ENCODE data around the gene GIMAP4.
"Not testable (repeated sequence)": the region's sequence is repeated elsewhere in the genome, so short reads cannot be mapped to it uniquely, and the experiment has no call there.

Gene GIMAP4

DNA sequence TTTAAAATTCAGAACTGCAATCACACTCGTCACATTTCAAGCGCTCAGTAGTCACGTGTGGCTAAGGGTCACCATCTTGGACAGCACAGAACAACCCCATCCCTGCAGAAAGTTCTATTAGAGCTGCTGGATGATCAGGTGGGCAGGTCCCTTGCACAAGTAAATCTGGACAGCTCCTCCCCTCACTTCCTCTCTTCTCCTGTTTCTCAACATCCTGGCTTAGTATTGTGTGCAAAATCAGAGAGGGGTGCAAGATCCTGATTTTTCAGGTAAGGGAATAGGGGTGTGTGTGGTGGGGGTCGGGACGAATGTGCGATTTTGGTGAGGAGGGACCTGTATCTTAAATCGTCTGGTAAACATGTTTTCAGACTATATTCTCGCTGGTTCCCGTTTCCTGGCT lies at the start of gene GIMAP4:
GIMAP4 (plus strand) TSS at position 222 of the 400 bp plus-strand sequence. CDS start 2,512 bp downstream, outside the sequence.
- DNase-seq = no peak

DNA sequence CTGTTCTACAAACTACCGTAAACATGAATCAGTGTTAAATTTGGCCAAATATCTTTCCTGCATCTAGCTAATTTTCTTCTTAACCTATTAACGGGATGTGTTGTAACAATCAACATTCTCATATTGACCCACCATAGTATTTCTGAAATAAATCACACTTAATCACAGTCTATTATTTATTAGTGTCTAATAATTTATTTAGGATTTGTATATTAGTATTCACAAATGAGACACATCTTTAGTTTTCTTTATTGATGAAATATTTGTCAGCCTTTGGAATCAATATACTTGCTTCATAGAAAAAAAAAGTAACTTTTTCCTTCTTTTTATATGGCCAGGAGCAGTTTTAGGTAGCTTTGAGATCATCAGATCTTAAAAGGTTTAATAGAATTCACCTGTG lies 47.9 kb upstream of the GIMAP4 start:
- no peak for DNase-seq

GRCh38 chr7:150520145-150520544 lies 47.0 kb upstream of the GIMAP4 start:
- no peak for DNase-seq

DNA sequence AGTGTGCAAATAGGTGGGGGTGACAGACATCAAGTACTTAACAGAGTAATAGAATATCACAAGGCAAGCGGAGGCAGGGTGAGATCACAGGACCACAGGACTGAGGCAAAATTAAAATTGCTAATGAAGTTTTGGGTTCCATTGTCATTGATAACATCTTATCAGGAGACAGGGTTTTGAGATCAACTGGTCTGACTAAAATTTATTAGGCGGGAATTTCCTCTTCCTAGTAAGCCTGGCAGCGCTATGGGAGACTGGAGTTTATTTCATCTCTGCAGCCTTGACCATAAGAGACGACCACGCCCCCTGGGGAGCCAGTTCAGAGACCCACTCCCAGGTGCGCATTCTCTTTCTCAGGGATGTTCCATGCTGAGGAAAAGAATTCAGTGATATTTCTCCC lies 44.3 kb upstream of the GIMAP4 start:
- DNase-seq = not testable (repeated sequence)

DNA sequence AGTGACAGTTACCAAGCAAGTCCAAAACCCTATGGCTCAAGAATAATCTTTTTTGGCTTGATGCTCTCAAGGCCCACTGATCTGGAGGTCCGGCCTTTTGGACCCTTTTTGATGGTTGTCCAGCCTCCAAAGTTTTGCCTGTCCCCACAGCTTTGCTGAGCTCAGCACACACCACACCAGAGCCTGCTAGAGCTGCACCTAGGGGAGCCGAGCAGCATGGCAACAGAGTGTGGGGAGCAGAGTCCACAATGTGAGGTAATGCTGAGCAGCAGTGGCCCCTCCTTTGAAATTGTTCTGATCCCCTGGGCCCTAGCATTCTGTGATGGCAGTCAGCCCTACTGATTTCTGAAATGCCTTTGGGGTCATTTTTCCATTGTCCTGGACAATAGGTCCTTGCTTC lies 43.2 kb upstream of the GIMAP4 start:
- no peak for DNase-seq

GRCh38 chr7:150531704-150532103 lies 35.5 kb upstream of the GIMAP4 start:
- DNase-seq = no peak

DNA sequence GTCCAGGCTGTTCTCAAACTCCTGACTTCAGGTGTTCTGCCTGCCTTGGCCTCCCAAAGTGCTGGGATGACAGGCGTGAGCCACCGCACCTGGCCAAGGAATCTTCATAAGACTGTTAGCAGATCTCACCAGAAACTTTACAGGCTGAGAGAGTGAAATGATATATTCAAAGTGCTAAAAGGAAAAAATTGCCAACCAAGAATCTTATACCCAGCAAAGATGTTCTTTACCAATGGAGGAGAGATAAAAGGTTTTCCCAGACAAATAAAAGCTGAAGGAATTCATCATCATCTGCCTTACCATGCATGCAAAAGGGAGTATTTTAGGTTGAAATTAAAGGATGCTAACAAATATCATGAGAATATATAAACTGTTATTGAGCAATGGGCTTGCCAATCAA lies 28.9 kb upstream of the GIMAP4 start:
- DNase-seq = no peak

GRCh38 chr7:150553163-150553562 lies 14.0 kb upstream of the GIMAP4 start:
- DNase-seq = no peak

DNA sequence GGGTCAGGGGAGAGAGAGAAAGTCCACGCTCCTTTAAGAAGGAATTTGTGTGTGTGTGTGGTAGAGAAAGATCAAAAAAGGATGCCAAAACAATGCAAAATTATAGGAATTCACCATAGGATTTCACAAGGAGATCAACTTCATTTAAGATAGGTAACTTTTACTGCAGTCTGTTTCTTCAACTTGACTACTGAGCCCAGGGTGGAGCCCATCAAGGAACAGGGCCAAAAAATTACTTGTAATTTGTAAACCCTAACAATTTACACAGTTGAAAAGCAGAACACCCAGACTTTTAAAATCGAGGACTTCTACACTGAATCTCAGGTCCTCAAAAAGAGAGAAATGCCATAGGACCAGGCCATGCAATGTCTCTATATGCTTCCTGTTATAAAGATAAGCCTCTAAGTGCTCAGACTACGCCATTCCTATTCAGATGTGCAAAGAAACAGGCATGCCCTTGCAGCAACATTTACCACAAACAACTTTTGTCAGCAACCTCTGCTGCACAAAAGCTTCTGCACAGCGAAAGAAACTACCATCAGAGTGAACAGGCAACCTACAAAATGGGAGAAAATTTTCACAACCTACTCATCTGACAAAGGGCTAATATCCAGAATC lies 10.6 kb upstream of the GIMAP4 start:
- no peak for DNase-seq

DNA sequence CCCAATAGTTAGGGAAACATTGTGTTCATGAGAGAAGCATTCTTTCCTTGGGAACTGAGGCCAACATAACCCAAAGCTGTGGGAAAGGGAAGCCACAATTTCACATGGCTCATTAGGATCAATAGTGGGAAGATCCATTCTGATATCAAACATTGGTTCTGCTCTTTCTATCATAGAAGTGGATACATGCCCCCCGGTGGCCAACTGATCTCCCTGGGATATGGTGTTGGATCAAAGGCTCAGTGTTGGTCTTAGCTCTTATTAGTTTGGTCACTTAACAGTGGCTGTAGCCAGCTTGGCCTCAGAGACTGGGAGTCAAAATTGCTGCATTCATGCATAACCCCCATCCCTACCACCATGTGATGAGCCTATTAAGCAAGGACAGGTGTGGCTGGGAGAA lies 6.7 kb upstream of the GIMAP4 start:
- no peak for DNase-seq

- DNase-seq = no peak
Measured at GRCh38 chr7:150562919-150563318, 4.3 kb upstream of the GIMAP4 start.

DNA sequence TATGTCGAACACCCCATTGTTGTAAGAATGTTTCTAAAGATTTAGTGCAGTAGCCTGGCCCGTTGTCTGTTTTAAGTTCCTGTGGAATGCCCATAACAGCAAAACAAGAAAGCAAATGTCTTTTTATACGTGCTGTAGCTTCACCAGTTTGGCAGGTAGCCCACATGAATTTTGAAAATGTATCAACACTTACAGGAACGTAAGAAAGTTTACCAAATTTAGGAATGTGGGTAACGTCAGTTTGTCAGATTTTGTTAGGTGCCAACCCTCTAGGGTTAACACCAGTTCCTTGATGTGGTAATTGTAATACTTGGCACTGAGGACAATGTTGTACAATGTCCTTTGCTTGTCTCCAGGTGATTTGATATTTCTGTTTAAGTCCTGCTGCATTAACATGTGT lies 3.2 kb upstream of the GIMAP4 start:
- DNase-seq = no peak

- no peak for DNase-seq
Measured at GRCh38 chr7:150564566-150564965, 2.6 kb upstream of the GIMAP4 start.

DNA sequence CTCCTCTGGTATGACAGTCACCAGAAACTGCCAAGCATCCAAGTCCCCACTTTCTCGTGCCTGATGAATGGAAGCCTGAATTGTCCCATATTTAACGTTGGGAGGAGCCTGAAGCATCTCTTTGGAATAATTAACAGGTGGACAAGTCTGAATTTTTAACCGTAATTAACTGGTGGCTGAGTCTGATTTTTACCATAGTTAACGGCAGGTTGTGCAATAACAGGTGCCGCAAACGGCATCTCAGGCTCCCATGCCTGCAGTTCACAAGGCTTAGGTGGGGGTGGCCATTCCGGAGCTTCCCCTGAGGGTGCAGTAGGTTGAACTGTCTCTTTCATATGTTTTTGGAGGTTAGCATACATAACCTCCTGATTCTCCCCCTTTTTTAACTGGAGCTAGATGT lies 2.0 kb upstream of the GIMAP4 start:
- no peak for DNase-seq

DNA sequence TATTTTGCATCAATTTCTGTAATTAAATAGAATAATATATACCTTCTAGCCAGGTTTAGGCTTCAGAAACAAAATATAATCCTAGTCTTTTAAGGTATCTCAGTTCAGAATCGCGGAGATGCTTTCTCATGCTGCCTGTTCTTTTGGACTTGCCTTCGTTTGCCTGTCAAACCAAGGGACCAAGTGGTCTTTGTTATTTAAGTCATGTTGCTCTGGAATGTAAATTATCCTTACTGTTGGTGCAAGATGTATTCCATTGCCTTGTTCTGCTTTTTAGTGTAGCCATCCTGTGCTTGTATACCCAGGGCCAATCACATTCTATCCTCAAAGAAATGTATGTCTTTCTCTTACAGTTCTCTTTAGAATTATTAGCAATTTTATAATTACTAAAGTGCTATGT lies 1.1 kb upstream of the GIMAP4 start:
- no peak for DNase-seq

DNA sequence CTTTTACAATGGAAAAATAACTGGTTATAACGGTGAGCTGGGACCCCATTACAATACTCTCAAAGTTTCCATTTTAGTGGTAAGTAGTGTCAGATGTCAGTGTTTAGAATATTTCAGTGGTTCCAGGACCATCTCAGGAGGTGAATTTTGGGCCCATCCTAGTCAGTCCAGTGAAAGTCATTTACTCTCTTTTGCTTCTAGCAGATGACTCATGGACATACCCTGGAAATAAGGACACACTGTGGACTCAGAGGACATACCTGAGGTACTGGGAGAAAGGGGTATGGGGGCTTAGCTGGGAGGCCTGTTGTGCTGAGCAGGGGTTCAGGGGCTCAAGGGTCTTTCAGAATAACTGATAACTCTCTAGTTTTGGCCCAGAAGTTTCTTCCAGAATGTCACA lies 618 bp upstream of the GIMAP4 start:
- DNase-seq = no peak

DNA sequence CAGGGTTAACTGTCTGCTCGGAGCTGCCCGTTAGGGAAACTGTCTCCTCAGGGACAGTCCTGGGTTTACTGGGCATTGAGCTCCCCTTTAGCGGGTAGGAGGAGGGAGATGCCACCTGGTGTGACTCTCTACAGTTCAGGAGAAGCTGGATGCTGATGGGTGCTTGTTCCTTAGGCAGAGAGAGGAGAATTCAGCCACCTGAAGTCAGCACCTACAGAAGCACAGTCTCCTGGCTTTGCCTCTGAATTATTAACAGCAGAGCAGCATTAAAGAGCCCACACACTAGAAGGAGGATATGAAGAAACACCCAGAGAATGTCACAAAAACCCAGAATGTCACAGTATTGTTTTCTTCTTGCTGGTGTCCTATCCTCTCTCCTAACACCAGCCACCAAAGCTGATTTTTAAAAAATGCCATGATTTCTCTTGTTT lies 696 bp downstream of the GIMAP4 start:
- no peak for DNase-seq

DNA sequence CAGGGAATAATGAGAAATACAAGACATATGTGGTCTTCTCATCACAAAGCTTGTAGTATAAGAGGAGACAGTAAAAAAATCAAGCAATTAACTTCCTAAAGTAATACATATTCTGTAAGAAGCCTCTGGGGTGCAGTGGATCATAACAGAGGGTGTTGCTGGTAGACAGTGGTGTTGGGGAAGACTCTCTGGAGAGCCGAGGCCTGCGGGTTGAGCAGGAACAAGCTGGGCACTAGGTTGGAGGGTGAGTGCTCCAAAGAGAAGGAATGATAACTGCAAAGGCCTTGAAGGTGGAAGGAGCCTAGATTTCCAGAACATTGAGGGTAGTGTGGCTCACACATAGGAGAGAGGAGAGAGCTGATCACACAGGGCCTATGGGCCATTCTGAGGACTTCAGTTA lies 1.5 kb downstream of the GIMAP4 start:
- DNase-seq = no peak

DNA sequence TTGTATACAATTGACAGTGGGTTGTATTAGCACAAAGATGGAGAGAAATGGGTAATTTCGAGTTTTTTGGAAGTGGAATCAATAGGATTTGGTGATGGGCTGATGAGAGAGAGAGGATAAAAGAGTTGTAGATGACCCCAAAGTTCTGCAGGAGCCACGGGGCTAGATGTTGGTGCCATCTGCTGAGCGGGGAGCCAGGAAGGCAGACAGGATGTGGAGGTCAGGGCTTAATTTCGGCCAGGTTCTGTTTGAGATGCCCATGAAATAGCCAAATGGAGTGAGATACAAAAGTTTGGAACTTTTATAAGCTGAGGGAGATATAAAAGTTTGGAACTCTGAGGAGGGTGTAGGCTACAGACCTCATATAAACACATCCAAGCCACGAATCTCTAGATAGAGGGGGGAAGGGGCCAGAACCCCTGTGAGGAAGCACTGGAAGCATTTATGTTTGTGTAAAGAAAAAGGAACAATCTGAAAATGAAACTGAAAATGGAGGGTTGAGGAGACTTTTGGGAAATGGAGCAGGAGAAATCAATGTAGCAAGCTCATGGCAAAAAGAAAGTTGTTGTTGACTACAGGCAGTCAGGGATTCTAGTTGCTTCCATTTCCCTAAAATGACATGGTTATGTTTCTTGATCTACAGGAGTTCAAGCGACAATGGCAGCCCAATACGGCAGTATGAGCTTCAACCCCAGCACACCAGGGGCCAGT lies 2.2 kb downstream of the GIMAP4 start:
- no peak for DNase-seq

- no peak for DNase-seq
Measured at GRCh38 chr7:150570556-150571465, 3.6 kb downstream of the GIMAP4 start.

- no peak for DNase-seq
Measured at GRCh38 chr7:150572496-150572895, 5.3 kb downstream of the GIMAP4 start.

DNA sequence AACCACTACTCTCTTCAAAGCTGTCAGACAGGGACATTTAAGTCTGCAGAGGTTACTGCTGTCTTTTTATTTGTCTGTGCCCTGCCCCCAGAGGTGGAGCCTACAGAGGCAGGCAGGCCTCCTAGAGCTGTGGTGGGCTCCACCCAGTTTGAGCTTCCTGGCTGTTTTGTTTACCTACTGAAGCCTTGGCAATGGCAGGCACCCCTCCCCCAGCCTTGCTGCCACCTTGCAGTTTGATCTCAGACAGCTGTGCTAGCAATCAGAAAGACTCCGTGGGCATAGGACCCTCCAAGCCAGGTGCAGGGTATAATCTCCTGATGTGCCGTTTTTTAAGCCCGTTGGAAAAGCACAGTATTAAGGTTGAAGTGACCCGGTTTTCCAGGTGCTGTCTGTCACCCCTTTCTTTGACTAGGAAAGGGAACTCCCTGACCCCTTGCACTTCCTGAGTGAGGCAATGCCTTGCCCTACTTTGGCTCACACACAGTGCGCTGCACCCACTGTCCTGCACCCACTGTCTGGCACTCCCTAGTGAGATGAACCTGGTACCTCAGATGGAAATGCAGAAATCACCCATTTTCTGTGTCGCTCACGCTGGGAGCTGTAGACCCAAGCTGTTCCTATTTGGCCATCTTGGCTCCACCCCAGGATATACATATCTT lies 12.9 kb downstream of the GIMAP4 start:
- DNase-seq = not testable (repeated sequence)

Data from islet precursor cell (in vitro differentiated cells).